NT2/D1 (cell line): ENCODE data around the gene PSD.
A peak's percentile ranks its signal among the peaks of the same experiment; 100 is the strongest.

ENCODE experiments used
- DNase-seq: peaks from one replicate; pipeline ENCODE4 v3.0.0-alpha.2; 2011; ENCODE audit warnings: low read depth, low spot score
- H3K27me3 ChIP-seq: 2 replicates; pipeline ENCODE4 v1.6.0; 2011; ENCODE audit warnings: mild to moderate bottlenecking; ENCODE audit not compliant: insufficient read length, insufficient read depth
- H3K36me3 ChIP-seq: 2 replicates; pipeline ENCODE4 v1.6.1; 2011; ENCODE audit warnings: mild to moderate bottlenecking, low read length, mixed read lengths; ENCODE audit not compliant: insufficient read depth, insufficient read length
- H3K4me1 ChIP-seq: 2 replicates; pipeline ENCODE4 v1.5.1; 2011; ENCODE audit not compliant: insufficient read depth, insufficient read length
- H3K4me3 ChIP-seq: 2 replicates; pipeline ENCODE4 v1.5.1; 2011; ENCODE audit warnings: low read depth; ENCODE audit not compliant: insufficient read length
- H3K9ac ChIP-seq: 2 replicates; pipeline ENCODE4 v1.6.0; 2011; ENCODE audit warnings: low read depth; ENCODE audit not compliant: insufficient read length
- H3K9me3 ChIP-seq: 2 replicates; pipeline ENCODE4 v1.5.1; 2011; ENCODE audit warnings: mild to moderate bottlenecking, low read length; ENCODE audit not compliant: insufficient read depth
- SUZ12 ChIP-seq: IDR thresholded peaks from 2 replicates; pipeline ENCODE4 v1.6.1; 2011; ENCODE audit not compliant: insufficient read length, insufficient read depth; ENCODE audit errors: extremely low read depth
- YY1 ChIP-seq: IDR thresholded peaks from 2 replicates; pipeline ENCODE4 v1.6.1; 2011; ENCODE audit not compliant: insufficient read length, insufficient read depth
- ZNF274 ChIP-seq: IDR thresholded peaks from 2 replicates; pipeline ENCODE4 v1.6.1; 2011; ENCODE audit warnings: mild to moderate bottlenecking, low read depth, low read length

The PSD gene

DNA sequence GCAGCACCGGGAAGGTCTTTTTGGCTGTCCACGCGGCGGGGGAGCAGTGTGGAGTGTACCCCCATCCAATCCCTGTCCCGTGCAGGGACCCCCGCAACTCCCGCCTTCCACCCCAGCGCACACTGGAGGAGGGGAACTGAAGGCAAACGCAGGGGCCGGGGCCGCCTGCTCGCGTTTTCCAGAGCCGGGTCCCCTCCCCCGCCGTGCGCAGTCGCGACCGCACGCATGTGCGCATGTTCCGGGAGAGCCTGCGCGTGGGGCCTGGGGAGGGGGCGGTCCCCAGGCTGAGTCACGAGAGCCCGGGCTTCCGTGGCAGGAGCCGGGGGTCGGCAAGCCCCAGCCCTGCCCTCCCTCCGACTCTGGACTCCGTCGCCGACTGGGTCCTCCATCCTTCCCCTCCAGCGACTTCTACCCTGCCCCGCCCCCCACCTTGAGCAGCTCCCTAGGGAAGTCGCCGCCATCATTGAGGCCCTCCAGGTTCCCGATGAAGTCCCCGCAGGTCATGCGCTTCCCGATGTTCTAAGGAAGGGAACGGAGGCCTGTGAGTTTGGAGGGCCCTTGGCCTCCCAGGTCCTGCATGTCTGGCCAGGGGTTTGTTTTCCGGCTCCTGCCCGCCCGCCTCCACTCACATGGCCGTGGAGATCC, 8.0 kb downstream of the PSD start:
- Histone ChIP-seq H3K9ac (peak overlapping the region; percentile 64), H3K9me3 (no peaks in the 10 kb centered on the region), H3K4me1 (peaks cover 15% of the 10 kb centered on the region), H3K36me3 (no peaks in the 10 kb centered on the region), H3K27me3 (peaks cover 51% of the 10 kb centered on the region), H3K4me3 (peak overlapping the region; percentile 19)
- DNase-seq = no peak
- TF ChIP-seq ZNF274 (no peak), SUZ12 (no peak), YY1 (no peak)

DNA sequence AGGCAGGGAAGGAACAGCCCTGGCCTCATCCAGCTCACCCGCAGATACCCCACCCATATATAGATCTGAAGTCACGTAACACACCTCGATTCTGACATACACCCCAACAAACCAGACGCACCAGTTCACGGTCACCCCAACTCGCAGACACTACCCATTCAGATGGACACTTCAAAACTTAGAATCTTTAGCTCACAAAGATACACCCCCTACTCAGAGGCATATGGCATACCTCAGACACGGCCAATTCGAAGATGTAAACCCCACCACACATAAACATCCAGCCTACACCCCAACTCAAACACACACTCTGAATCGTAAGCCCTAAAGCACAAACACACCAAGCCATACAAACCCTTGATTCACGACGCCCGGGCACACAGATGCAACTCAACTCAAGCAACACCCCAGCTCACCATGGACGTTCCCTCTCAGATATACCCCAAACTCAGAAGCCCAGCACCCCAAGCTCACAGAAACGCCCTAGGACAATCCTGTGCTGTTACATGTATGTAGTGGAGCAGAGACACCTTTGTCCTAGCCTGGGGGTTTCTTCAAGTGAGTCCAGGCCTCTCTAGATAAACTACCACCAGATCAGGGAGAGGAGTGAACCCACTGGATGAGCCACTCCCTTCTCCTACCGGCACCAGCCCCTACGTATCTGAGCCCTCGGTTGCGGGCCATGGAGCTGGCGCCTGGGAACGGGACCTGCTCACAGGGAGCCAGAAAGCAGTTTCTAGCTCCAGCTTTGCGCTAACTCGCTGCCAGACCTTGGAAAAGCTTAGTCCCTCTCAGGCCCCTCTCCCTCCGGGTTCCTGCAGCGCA, 8.8 kb downstream of the PSD start:
- TF ChIP-seq SUZ12 = no peak
- no peak for TF ChIP-seq YY1
- TF ChIP-seq ZNF274 = no peak
- Histone ChIP-seq H3K4me3 (peak overlapping the region; percentile 40), H3K27me3 (peaks cover 51% of the 10 kb centered on the region), H3K4me1 (peaks cover 15% of the 10 kb centered on the region), H3K36me3 (no peaks in the 10 kb centered on the region), H3K9ac (peak overlapping the region; percentile 67), H3K9me3 (no peaks in the 10 kb centered on the region)
- no peak for DNase-seq

DNA sequence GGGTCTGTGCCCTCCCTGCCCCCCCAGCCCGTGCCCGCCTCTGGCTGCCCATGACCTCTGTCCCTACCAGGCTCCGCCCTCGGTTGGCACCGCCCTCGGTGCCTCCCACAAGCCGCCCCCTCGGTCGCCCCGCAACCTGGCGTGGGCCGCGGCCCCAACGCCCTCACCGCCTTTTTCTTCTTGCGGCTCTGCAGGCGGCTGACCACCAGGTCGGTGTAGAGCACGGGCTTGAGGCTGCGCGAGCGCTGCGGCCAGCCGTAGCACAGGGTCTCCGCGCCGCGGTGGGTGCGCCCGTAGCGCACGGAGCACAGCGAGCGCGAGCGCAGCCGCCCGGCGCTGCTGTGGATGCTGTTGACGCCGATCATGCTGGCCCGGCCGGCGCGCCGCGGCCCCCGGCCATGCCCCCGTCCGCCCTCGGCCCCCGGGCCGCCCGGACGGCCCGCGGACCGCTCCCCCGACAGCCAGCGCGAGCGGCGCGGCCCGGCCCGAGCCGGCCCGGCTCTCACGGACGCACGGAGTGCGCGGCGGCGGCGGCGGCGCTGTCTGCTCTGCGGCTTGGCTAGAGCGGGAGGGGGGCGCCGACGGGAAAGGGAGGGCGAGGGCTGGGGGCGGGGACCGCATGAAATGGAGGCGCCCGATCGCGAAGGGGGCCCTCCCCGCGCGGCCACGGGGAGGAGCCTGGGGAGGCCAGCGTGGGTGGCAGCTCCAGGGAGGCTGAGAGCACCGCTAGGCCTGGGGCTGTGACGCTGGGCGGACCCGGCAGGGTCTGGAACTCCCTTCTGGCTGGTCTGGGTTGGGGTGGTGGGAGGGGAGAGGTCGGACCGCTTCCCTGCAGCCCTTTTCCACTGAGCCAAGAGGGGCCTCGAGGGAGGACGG, 9.6 kb downstream of the PSD start:
- H3K27me3 ChIP-seq = peaks cover 51% of the 10 kb centered on the region
- DNase-seq = no peak

DNA sequence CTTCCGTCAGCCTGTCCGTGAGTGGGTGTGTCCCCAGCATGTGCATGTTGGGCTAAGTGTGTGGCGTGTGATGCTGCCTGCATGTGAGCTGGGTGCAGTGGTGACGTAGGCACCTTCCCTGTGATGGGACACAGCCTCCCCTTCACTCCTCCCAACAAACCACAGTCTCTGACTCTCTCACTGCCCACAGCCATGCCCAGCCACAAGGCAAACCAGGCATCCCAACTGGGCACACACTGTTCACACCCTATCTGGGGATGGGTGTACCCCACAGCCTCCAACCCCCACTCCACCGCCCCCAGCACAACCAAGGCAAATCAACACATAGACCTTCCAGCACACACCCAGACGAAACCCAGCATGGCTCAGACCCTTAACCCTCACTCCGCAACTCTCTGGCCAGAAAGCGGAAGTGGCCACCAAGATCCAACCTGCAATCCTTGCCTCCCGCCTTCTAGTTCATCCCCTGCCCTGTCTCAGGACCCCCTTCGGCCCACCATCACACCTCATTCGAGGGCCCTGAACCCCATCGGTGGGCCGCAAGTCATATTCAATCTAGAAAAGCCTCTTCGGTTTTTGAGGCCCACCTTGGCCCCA, 10.4 kb downstream of the PSD start:
- H3K9me3 ChIP-seq = no peaks in the 10 kb centered on the region
- DNase-seq = no peak
- H3K4me1 ChIP-seq = peaks cover 18% of the 10 kb centered on the region
- TF ChIP-seq YY1 (no peak), ZNF274 (no peak), SUZ12 (no peak)
- H3K9ac ChIP-seq = peak overlapping the region; percentile 61
- H3K36me3 ChIP-seq = peaks cover 13% of the 10 kb centered on the region
- peak overlapping the region; percentile 11 for H3K4me3 ChIP-seq
- peaks cover 51% of the 10 kb centered on the region for H3K27me3 ChIP-seq

More for the DNA sequence above, 9.6 kb downstream of the PSD start:
- Histone ChIP-seq H3K9ac (peak overlapping the region; percentile 67), H3K4me3 (peak overlapping the region; percentile 40), H3K4me1 (peaks cover 15% of the 10 kb centered on the region), H3K36me3 (peaks cover 7% of the 10 kb centered on the region), H3K9me3 (no peaks in the 10 kb centered on the region)
- TF ChIP-seq SUZ12 = no peak
- no peak for TF ChIP-seq YY1
- no peak for TF ChIP-seq ZNF274

DNA sequence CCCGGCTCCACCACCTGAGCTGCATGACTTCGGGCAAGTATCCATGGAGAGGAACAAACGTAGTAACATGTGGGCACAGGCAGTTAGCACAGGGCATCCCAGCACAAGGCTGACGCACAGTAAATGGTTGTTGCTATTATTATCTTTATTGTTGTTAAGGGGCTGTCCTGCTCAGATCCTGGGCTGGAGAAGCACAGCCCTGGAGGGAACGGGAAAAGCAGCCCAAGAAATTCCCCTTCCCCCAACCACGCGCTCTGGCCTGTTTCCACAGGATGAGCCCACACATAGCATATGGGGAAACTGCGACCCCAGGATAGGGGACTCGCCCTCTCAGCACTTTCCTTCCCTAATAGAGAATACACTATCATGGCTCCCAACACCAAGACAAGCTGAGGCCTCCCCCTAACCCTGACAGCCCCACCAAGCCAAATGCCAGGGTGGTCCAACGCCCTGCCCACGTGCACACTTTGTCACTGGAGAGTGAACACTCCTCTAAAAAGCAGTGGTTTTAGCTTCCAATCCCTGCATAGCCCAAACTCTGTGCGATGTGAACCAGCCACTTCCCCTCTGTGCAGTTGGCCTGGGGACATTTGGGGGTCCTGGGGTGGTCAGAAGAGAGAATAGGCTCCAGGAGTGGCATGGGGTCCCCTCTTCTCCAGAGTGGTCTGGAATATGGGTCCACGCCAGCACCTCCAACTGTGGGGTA, 11.0 kb downstream of the PSD start:
- TF ChIP-seq YY1 = no peak
- TF ChIP-seq ZNF274 = no peak
- TF ChIP-seq SUZ12 = no peak
- Histone ChIP-seq H3K4me3 (no peak overlapping the region), H3K4me1 (peaks cover 16% of the 10 kb centered on the region), H3K27me3 (peaks cover 48% of the 10 kb centered on the region), H3K9me3 (no peaks in the 10 kb centered on the region), H3K9ac (no peak overlapping the region), H3K36me3 (peaks cover 19% of the 10 kb centered on the region)
- DNase-seq = no peak

DNA sequence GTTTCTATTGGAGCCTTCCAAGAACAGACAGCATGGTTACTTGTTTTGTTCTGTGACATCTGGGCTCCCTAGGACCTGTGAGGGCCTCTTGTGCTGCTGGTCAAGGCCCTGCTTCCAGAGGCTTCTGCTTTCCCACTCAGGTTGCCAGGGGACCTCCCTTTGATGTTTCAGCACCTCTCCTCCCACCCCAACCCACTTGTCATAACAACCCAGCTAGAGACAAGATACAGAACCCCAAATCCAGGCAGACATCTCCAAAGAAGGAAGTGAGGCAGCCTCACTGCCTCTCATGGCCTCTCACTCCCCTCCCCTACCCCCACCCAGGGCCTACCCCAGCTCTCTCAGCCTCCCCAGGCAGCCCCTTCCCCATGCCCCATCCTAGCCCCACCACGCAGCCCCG, 11.8 kb downstream of the PSD start:
- Histone ChIP-seq H3K9ac (no peak overlapping the region), H3K36me3 (peaks cover 25% of the 10 kb centered on the region), H3K9me3 (no peaks in the 10 kb centered on the region), H3K4me3 (no peak overlapping the region), H3K4me1 (peaks cover 18% of the 10 kb centered on the region), H3K27me3 (peaks cover 45% of the 10 kb centered on the region)
- TF ChIP-seq YY1 (no peak), SUZ12 (no peak), ZNF274 (no peak)
- DNase-seq = no peak
